NCI-H82 treated with DMSO at 0.1 percent for 48 hours (cell line): ENCODE measurements around the gene GPC5.

ENCODE experiments used
- DNase-seq: peaks from one replicate; lab custom pipeline; 2025; ENCODE audit not compliant: unreplicated experiment; lab: John Stamatoyannopoulos, UW

The GPC5 gene

GRCh38 chr13:91704398-91704797 is 306.0 kb downstream of the GPC5 start:
- DNase-seq = no peak

DNA sequence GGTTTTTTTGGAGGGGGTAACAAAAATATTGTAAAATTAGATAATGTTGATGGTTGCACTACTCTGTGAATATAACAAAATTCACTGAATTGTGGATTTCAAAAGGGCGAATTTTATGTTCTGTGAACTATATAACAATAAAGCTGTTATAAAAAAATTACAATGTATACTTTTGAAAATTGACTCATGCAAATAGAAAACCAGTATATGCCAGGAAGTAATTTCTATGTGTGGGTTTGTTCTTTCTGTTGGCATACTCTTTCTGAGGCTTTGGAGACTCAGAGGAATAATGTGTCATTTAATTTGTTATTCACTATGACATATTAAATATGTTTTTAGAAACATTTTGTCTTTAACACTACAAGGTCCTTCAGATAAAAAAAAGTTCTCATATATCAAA is 310.1 kb downstream of the GPC5 start:
- DNase-seq = no peak

DNA sequence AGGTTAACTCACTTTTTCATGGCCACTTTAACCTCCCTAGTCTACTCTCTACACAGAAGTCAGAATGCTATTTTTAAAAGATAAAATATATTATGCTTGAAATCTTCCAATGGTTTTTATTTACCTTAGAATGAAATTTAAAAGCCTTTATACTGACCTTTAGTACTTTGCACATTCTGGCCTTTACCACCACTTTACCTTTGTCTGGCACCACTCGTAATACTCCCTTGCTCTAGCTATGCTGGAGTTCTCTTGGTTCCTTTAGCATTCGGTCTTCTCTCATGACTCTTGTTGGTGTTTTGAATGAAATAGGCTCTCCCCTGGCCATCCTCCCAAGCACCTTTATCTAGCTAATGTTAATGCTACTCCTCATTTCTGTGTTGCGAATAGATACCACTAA is 310.8 kb downstream of the GPC5 start:
- DNase-seq = no peak

DNA sequence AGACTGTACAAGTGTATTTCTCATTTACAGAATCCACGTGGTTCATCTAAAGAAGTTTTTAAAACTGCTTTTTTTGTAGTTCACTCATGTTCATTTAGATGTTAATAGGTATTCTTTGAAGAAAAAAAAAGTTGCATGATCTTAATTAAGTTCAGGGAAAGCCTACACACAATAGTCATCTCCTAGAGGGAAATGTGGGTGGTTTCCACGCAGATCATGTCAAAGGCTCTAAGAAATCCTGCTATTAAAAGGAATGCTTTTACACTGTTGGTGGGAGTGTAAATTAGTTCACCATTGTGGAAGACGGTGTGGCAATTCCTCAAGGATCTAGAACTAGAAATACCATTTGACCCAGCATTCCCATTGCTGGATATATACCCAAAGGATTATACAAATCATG is 312.3 kb downstream of the GPC5 start:
- DNase-seq = no peak

DNA sequence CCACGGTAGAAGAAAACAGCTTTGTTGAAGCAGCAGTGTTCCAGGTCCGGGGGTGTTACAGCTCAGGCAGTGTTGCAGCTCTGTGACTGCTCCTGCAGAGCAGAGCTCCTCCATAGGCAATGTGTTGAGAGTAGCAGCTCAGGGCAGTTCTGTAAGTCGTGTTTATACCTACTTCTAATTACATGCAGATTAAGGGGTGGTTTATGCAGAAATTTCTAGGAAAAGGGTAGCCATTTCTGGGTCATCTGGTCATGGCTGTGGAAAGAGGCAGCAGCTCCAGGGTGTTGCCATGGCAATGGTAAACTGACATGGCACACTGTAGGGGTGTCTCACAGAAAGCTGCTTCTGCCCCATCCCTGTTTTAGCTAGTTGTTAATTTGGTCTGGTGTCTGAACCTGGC is 316.4 kb downstream of the GPC5 start:
- DNase-seq = no peak

GRCh38 chr13:91716436-91717065 is 318.1 kb downstream of the GPC5 start:
- no peak for DNase-seq

DNA sequence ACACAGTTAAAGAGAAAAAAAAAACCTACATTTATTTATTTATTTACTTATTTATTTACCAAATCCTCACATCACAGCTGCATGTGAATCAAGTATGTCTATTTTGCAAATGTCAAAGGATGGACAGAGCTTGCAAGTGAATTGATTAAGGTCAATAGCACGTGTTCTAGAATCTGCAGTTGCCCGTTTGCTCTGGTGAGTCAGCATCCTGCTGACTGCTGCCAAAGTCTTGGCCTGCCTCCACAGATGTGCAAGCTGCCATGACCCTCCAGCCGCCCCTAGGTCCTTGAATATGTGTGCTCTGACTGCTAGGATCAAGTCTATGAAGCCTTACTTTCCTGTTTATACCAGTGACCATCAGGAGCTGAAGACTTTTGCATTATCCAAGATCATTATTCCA is 320.6 kb downstream of the GPC5 start:
- no peak for DNase-seq

DNA sequence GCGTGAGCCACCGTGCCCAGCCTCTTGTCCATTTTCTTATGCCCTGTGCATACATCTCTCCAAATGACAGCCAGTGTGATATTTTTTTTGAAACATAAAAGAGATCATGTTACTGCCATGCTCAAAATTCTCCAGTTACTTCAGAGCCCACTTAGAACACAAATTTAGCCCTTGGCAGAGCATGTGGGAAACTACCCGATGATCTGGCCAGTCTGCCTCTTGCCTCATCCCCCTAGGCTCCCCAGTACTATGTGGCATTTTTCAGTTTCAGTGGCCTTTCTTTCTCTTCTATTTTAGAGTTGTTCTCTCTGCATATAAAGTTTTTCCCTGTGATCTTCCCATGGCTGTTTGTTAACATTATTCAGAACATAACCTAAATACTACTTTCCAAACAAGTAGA is 323.0 kb downstream of the GPC5 start:
- no peak for DNase-seq

DNA sequence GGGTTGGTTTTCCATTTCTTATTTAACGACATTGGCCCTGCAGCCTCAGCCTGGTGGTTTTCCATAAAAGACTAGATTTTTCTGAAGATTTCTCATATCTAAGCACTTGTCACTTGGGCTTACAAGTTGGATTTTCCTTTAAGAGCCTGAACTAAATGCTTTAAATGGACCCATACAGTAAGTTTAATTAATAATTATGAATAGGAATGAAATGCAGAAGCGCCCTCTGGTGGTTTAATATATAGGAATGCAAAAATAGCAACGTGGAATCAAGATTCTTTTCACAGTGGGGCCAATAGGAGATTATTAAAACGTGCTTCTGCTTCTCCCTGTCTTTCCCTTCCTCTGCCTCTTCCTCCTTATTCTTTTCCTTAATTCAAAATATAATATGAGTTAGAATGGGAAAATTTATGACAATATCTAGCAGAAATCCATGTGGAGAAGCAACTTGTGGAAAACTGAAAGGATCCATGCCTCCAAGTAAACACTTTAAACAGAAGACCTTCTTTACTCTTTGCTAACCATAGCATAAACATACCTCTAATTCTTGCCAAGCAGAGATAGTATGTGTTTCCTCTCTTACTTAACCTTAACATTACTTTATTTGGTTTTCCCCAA is 324.0 kb downstream of the GPC5 start:
- peak; percentile 71 for DNase-seq

- DNase-seq = no peak
Observed at GRCh38 chr13:91724591-91724990, 326.2 kb downstream of the GPC5 start.

DNA sequence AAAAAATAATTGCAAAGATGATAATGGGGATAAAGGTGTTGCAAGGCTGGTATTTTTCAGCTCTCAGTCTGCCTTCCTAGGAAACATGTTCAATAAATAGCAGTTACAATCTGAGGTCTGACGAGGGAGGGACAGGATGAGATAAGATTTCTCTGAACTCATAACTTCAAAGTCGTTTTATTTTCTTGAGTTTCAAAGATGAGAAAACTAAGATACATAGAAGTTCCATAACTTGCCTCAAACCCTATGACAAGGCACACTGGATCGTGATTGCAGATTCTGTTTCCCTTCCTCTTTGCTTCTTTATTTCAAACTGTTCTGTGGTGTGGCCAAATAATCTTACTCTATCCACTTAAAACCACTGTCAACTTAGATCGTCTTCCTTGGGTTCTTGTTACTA is 327.2 kb downstream of the GPC5 start:
- DNase-seq = no peak

DNA sequence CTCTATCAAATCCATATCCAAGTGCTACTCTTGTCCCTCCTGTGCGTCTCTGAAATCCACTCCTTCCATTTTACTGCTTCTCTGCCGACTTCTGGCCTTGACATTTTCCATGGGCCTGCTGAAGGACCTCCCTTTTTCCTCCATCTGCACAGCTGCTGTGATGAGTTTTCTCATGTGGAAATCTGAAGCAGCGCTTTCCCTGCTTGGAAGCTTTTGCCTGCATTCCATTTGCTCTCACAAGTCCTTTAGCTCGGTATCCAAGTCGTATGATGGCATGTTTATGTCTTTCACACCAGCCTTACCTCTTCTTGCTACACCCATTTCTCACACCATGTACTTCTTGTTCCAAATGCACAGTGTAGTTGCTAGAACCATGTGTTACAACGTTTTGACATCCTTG is 328.2 kb downstream of the GPC5 start:
- no peak for DNase-seq

- DNase-seq = no peak
Observed at GRCh38 chr13:91729859-91730258, 331.4 kb downstream of the GPC5 start.

DNA sequence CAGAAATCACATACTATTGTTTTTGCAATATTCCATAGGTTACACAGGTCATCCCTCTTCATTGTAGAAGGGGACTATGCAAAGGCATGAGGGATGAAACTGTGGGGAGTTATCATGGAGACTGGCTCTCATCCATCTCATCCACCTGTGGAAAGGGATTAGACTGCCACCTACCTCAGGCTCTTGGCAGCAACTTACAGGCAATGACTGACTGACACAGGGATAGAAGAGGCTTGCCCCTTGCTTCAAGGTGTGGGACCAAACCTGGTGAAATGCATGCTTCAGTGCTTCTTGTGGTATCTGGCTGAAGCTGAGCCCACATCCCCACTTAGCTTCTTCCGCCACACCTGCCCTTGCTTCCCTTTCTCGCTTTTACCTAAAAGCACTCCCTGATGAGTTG is 341.3 kb downstream of the GPC5 start:
- no peak for DNase-seq

DNA sequence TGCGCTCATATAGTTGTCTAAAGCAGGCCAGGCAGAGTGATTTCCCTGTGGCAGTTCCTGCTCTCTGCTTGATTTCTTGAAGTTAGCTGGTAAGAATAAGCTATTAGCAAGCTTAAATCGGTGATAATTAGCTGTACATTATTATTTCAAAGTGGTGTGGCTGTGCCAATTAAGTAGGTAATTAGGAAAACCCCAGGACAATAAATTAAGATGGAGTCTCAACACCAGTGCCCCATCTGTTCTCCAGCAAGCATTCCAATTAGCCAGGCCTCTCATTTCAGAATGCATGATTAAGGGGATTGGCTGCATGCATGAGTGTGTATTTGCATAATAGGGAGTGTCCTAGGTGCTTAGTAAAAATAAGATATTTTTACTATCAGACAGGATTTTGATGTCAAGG is 342.3 kb downstream of the GPC5 start:
- DNase-seq = peak; percentile 83

GRCh38 chr13:91741925-91742324 is 343.5 kb downstream of the GPC5 start:
- no peak for DNase-seq

DNA sequence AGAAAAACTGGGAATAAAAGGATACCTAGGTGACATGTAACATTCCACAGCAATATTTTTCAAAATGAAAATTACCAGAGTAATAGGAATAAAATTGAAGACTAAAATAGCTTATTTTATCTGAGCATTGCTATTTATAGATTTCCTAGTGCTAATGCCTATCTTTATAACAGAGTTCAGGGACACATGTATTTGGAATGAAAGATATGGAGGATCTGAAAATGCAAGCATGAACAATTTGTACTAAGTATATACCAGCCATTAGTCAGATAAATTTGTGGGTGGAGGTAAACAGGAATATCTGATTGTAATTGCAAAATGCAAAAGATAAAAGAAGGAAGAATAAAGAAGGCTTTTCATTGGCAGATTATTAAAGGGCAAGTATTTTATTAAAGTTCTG is 345.9 kb downstream of the GPC5 start:
- no peak for DNase-seq

DNA sequence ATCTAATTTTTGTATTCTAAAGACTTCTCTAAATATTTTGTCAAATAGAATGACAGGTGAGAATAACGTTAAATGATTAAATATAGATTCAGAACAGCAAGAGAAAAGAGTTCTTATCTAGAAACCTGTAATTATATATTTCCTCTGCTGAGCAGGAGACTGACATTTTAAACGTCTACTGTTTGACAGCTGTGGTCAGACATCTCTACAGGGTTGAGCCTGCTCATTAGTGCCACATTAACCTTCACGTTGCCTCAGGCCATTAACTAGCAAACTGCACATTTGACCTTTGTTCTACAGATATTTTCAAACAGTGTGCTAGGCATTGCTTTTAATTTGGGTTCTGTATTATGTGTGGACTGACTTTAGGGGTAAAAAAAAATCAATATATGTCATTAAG is 347.5 kb downstream of the GPC5 start:
- no peak for DNase-seq

GRCh38 chr13:91747186-91747585 is 348.8 kb downstream of the GPC5 start:
- DNase-seq = no peak

DNA sequence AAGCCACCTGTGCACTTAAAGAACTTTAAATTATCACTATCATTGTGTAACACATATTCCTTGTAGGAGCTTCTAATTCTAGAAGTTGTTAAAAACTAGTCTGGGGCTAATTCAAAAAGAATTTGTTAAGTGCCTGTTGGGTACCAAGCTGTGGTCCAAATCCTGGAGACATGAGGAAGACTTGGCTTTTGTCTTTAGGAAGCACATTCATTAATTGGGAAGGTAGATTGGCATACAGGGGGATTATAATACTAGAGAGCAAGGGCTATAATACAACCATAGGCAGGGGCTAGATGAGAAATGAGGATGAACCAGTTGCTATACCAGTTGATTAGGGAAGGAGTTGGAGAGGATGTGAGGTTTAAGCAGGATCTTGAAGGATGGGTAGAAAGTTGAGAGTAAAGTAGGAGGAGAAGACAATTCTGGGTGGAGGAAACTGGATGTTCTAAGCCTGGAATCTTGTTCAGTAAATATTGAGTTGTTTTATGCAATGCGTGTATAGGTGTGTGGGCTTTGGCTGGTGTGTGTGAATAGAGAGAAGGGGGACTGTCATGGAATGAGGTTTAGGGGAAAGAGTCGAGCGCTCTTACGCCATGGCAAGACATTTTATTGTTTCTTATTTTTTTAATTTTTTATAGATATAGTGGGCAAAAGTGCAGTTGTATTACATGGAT is 350.1 kb downstream of the GPC5 start:
- no peak for DNase-seq

GRCh38 chr13:91758724-91759123 is 360.3 kb downstream of the GPC5 start:
- no peak for DNase-seq

GRCh38 chr13:91762957-91763356 is 364.5 kb downstream of the GPC5 start:
- no peak for DNase-seq

DNA sequence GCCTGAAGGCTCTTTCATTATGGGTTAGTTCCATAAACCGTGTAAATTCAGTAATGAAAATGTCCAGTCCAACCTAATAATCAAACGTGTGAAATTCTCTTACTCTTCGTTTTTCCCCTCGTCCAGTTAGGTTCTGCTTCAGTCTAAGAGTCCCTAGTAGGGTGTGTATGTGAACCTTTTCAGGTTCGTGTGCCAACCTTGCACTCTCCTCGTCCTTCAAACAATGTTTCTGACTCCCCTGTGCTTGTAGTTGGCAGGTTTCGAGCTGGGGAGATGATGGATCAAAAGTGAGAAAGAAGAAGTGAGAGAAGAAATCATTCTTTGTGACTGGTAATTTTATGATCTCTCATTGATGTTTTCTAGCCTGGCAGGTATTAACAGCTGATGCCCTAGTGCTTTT is 366.1 kb downstream of the GPC5 start:
- DNase-seq = no peak
